Measurements from ENCODE around the gene NTF3. TPM values are rescaled to one million over a fixed set of nuclear protein-coding genes. Genes with fewer than 3 reads are reported as not detected.

NTF3 gene
- total and polyA plus RNA-seq, 7 donors = 0.16 to 0.62 (median 0.29) TPM

DNA sequence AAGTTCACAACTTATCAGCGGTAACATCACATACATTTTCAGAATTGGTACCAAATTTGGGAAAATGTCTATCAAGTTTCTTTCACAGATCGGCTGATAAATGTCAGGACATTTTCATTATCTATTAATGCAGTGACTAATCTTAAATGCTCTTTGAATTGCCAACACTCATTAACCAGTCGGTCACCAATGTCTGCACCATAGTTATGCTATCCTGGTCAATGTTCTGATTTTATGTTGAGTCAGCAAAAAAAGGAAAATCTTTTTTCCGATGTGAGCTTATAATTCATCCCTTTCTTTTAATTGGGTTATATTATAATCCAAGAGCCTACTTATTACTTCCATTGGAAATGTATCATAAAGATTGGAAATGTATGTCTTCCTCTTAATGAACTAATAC, 77.2 kb downstream of the NTF3 start:
- no peak overlapping the region for H3K27ac ChIP-seq
- no peak for DNase-seq
- no peak overlapping the region for H3K4me3 ChIP-seq
- peaks cover 0 to 14% (median 0%) of the 10 kb centered on the region in 3 donors for H3K27me3 ChIP-seq (ENCODE audit: insufficient read depth in 3 of 3, low read length in 2 of 3)
- WGBS, 3 donors = 95 to 99% (median 97%) methylated on average over 4 of the region's 4 CpGs
- no peak for ATAC-seq
- H3K9me3 ChIP-seq = no peaks in the 10 kb centered on the region
- intact Hi-C loops (cut with DNase I) = no loop called here
- TF ChIP-seq, protein P1, sequence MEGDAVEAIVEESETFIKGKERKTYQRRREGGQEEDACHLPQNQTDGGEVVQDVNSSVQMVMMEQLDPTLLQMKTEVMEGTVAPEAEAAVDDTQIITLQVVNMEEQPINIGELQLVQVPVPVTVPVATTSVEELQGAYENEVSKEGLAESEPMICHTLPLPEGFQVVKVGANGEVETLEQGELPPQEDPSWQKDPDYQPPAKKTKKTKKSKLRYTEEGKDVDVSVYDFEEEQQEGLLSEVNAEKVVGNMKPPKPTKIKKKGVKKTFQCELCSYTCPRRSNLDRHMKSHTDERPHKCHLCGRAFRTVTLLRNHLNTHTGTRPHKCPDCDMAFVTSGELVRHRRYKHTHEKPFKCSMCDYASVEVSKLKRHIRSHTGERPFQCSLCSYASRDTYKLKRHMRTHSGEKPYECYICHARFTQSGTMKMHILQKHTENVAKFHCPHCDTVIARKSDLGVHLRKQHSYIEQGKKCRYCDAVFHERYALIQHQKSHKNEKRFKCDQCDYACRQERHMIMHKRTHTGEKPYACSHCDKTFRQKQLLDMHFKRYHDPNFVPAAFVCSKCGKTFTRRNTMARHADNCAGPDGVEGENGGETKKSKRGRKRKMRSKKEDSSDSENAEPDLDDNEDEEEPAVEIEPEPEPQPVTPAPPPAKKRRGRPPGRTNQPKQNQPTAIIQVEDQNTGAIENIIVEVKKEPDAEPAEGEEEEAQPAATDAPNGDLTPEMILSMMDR (IDR thresholded peaks at IDR 0.05) = no peak
- no peaks in the 10 kb centered on the region for H3K4me1 ChIP-seq
- no peaks in the 10 kb centered on the region for H3K36me3 ChIP-seq (ENCODE audit: insufficient read depth in 1 of 2, low read depth in 1 of 2)

DNA sequence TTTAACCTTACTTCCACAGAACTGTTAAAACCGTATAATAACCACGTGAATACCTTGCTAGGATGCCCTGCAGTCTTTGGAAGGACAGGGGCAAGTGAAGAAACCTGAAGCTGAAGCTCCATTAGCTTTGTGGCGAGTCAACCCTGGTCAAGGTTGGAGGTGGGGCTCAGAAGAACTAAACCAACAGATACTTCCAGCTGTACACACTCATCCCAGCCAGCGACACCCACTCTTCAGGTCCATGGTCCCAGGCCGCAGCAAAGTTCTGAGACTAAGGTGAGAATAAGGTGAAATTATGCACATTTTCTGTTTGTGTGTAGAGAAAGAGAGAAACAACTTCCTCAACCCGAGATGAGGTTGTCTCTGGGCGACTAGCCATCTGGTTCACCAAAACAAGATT, 77.6 kb downstream of the NTF3 start:
- intact Hi-C loops (cut with DNase I) = no loop called here
- Histone ChIP-seq H3K36me3 (ENCODE audit: insufficient read depth in 1 of 2, low read depth in 1 of 2) (no peaks in the 10 kb centered on the region), H3K4me3 (no peak overlapping the region), H3K27ac (no peak overlapping the region), H3K9me3 (no peaks in the 10 kb centered on the region), H3K27me3 (ENCODE audit: insufficient read depth in 3 of 3, low read length in 2 of 3) (peaks cover 0 to 14% (median 0%) of the 10 kb centered on the region in 3 donors), H3K4me1 (no peaks in the 10 kb centered on the region)
- TF ChIP-seq, protein P1 (IDR thresholded peaks at IDR 0.05) = no peak
- DNase-seq (no peak), ATAC-seq (no peak)
- WGBS, 3 donors = 89 to 93% (median 90%) methylated on average over 7 of the region's 7 CpGs

GRCh38 chr12:5510251-5510805, 78.4 kb downstream of the NTF3 start:
- H3K36me3 ChIP-seq (ENCODE audit: insufficient read depth in 1 of 2, low read depth in 1 of 2) = no peaks in the 10 kb centered on the region
- DNase-seq (no peak), ATAC-seq (no peak)
- H3K9me3 ChIP-seq = no peaks in the 10 kb centered on the region
- intact Hi-C loops (cut with DNase I) = no loop called here
- WGBS, 3 donors = 77 to 83% (median 82%) methylated on average over 9 of the region's 9 CpGs
- H3K27ac ChIP-seq = no peak overlapping the region
- no peak overlapping the region for H3K4me3 ChIP-seq
- TF ChIP-seq, protein P1 (IDR thresholded peaks at IDR 0.05) = no peak
- H3K4me1 ChIP-seq = no peaks in the 10 kb centered on the region
- peaks cover 0 to 14% (median 0%) of the 10 kb centered on the region in 3 donors for H3K27me3 ChIP-seq (ENCODE audit: insufficient read depth in 3 of 3, low read length in 2 of 3)

GRCh38 chr12:5511256-5511643, 79.3 kb downstream of the NTF3 start:
- Histone ChIP-seq H3K27me3 (ENCODE audit: insufficient read depth in 3 of 3, low read length in 2 of 3) (peaks cover 0 to 14% (median 0%) of the 10 kb centered on the region in 3 donors), H3K36me3 (ENCODE audit: insufficient read depth in 1 of 2, low read depth in 1 of 2) (no peaks in the 10 kb centered on the region), H3K4me1 (no peaks in the 10 kb centered on the region), H3K4me3 (no peak overlapping the region), H3K9me3 (no peaks in the 10 kb centered on the region), H3K27ac (no peak overlapping the region)
- DNase-seq = no peak
- TF ChIP-seq, protein P1 (IDR thresholded peaks at IDR 0.05) = no peak
- intact Hi-C loops (cut with DNase I) = no loop called here
- 23 to 25% (median 25%) methylated on average over 6 of the region's 6 CpGs for WGBS, 3 donors
- no peak for ATAC-seq

All from psoas muscle (tissue), 8 donors.